Glutamatergic neuron (in vitro differentiated cells): Measurements from ENCODE around the gene RAPGEF6. TPM values are rescaled to one million over a fixed set of nuclear protein-coding genes. Genes with fewer than 3 reads are reported as not detected.

ENCODE experiments used
- DNase-seq: peaks from one replicate; pipeline ENCODE4 v3.0.0; 2022
- H3K27ac Mint-ChIP-seq: one replicate; pipeline ENCODE4 v1.8.0; 2020; ENCODE audit warnings: mild to moderate bottlenecking, mixed read lengths, inconsistent platforms; ENCODE audit not compliant: unreplicated experiment
- H3K27me3 Mint-ChIP-seq: one replicate; pipeline ENCODE4 v1.8.0; 2020; ENCODE audit warnings: mild to moderate bottlenecking, moderate library complexity, mixed read lengths, inconsistent platforms; ENCODE audit not compliant: unreplicated experiment
- H3K36me3 Mint-ChIP-seq: one replicate; pipeline ENCODE4 v1.8.0; 2020; ENCODE audit warnings: mild to moderate bottlenecking, mixed read lengths, inconsistent platforms; ENCODE audit not compliant: unreplicated experiment
- H3K4me1 Mint-ChIP-seq: one replicate; pipeline ENCODE4 v1.8.0; 2020; ENCODE audit warnings: mild to moderate bottlenecking, low read depth, mixed read lengths, inconsistent platforms; ENCODE audit not compliant: unreplicated experiment
- H3K4me3 Mint-ChIP-seq: one replicate; pipeline ENCODE4 v1.8.0; 2020; ENCODE audit warnings: mild to moderate bottlenecking, mixed read lengths, inconsistent platforms; ENCODE audit not compliant: unreplicated experiment
- H3K9me3 Mint-ChIP-seq: one replicate; pipeline ENCODE4 v1.8.0; 2020; ENCODE audit warnings: mild to moderate bottlenecking, moderate library complexity, mixed read lengths, inconsistent platforms; ENCODE audit not compliant: unreplicated experiment
- CTCF ChIP-seq: fragments of 200-600 bp; sonication (generic); IDR thresholded peaks from one replicate; pipeline ENCODE4 v1.5.0; 2021; ENCODE audit not compliant: partially characterized antibody, unreplicated experiment
- total RNA-seq: library from RNA; stranded (reverse); fragmentation: NEBNext Ultra II Directional; extraction: Animal tissue kit (Norgen Biotek cat#: 25700); gene quantifications from one replicate; pipeline ENCODE4 v1.2.1, GENCODE V29; 2021; ENCODE audit not compliant: unreplicated experiment

RAPGEF6 gene
- total RNA-seq, 1 donor from 2014 or later = 278 TPM

GRCh38 chr5:131671409-131671808 lies 36.4 kb upstream of the RAPGEF6 start:
- peaks cover 5% of the 10 kb centered on the region for H3K36me3 Mint-ChIP-seq
- DNase-seq = no peak
- H3K4me1 Mint-ChIP-seq = peaks cover 4% of the 10 kb centered on the region
- no peak overlapping the region for H3K4me3 Mint-ChIP-seq
- no peaks in the 10 kb centered on the region for H3K27me3 Mint-ChIP-seq
- no peak overlapping the region for H3K27ac Mint-ChIP-seq
- no peak for TF ChIP-seq CTCF
- peaks cover 3% of the 10 kb centered on the region for H3K9me3 Mint-ChIP-seq

- Mint-ChIP-seq H3K9me3 (peaks cover 5% of the 10 kb centered on the region), H3K4me3 (no peak overlapping the region), H3K36me3 (peaks cover 22% of the 10 kb centered on the region), H3K27me3 (no peaks in the 10 kb centered on the region), H3K4me1 (no peaks in the 10 kb centered on the region), H3K27ac (no peak overlapping the region)
- no peak for DNase-seq
- TF ChIP-seq CTCF = no peak
Measured at GRCh38 chr5:131664929-131665328, 29.9 kb upstream of the RAPGEF6 start.

GRCh38 chr5:131661933-131662332 lies 26.9 kb upstream of the RAPGEF6 start:
- no peak for TF ChIP-seq CTCF
- Mint-ChIP-seq H3K27ac (no peak overlapping the region), H3K4me3 (no peak overlapping the region), H3K4me1 (no peaks in the 10 kb centered on the region), H3K36me3 (peaks cover 33% of the 10 kb centered on the region), H3K27me3 (no peaks in the 10 kb centered on the region), H3K9me3 (peaks cover 2% of the 10 kb centered on the region)
- DNase-seq = no peak

GRCh38 chr5:131659841-131660240 lies 24.8 kb upstream of the RAPGEF6 start:
- Mint-ChIP-seq H3K27me3 (no peaks in the 10 kb centered on the region), H3K36me3 (peaks cover 33% of the 10 kb centered on the region), H3K4me1 (no peaks in the 10 kb centered on the region), H3K27ac (no peak overlapping the region), H3K9me3 (peaks cover 2% of the 10 kb centered on the region), H3K4me3 (no peak overlapping the region)
- no peak for TF ChIP-seq CTCF
- no peak for DNase-seq

- no peaks in the 10 kb centered on the region for H3K4me1 Mint-ChIP-seq
- H3K36me3 Mint-ChIP-seq = peaks cover 33% of the 10 kb centered on the region
- H3K9me3 Mint-ChIP-seq = peaks cover 2% of the 10 kb centered on the region
- TF ChIP-seq CTCF = no peak
- H3K27me3 Mint-ChIP-seq = no peaks in the 10 kb centered on the region
- no peak for DNase-seq
- H3K27ac Mint-ChIP-seq = no peak overlapping the region
- no peak overlapping the region for H3K4me3 Mint-ChIP-seq
Measured at GRCh38 chr5:131659290-131659689, 24.3 kb upstream of the RAPGEF6 start.
